ENCODE measurements around the gene LDHA.

DNA sequence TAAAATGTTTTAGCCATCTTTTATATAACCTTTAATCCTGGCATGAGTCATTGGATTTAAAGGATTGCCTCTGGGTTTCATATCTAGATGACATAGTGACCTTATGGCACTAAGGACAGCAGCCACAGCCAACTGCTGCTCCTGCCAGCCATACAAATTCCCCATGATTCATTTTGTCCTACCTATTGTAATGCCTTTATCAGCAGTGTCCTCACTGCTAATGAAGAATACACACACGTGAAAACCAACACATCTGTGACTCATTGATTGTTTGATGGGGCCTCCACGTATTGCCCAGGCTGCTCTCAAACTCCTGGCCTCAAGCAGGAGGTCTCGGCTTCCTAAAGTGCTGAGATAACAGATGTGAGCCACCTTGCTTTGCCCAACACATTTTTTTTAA, 63.1 kb downstream of the LDHA start:
- TF ChIP-seq, protein P1, sequence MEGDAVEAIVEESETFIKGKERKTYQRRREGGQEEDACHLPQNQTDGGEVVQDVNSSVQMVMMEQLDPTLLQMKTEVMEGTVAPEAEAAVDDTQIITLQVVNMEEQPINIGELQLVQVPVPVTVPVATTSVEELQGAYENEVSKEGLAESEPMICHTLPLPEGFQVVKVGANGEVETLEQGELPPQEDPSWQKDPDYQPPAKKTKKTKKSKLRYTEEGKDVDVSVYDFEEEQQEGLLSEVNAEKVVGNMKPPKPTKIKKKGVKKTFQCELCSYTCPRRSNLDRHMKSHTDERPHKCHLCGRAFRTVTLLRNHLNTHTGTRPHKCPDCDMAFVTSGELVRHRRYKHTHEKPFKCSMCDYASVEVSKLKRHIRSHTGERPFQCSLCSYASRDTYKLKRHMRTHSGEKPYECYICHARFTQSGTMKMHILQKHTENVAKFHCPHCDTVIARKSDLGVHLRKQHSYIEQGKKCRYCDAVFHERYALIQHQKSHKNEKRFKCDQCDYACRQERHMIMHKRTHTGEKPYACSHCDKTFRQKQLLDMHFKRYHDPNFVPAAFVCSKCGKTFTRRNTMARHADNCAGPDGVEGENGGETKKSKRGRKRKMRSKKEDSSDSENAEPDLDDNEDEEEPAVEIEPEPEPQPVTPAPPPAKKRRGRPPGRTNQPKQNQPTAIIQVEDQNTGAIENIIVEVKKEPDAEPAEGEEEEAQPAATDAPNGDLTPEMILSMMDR (IDR thresholded peaks at IDR 0.05), result no peak
- TF ChIP-seq POLR2A (IDR thresholded peaks at IDR 0.05), result no peak

All from body of pancreas (tissue), 4 donors.